Stimulated activated CD4-positive, alpha-beta T cell treated with anti-CD3 and anti-CD28 coated beads, Interleukin-4, amount 100 ng/mL, for 4 hours (primary cell): Measurements from ENCODE around the gene NTNG1.

Experiments used
- DNase-seq, 2 experiments: peaks; one replicate each; pipeline ENCODE4 v3.0.0-alpha.2; 2020

Gene NTNG1

DNA sequence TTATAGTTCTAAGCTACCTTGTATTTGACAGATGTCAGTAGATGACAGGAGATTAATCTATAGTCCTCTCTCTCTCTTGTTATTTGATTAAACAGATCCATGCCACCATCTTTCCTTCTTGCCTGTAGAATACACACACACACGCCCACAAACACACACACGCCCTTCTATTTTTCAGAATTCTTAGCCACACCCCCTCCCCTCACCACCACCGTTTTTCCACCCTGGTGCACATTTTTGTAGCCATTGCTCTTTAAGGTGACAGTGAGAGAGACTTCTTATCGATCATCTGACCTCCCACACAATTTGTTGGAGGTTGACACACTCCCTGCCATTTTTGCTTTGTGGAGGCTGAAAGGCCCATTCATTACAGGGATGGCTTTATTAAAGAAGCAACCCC is 123.2 kb downstream of the NTNG1 start:
- no peak for DNase-seq

GRCh38 chr1:107264561-107264960 is 123.7 kb downstream of the NTNG1 start:
- no peak for DNase-seq

DNA sequence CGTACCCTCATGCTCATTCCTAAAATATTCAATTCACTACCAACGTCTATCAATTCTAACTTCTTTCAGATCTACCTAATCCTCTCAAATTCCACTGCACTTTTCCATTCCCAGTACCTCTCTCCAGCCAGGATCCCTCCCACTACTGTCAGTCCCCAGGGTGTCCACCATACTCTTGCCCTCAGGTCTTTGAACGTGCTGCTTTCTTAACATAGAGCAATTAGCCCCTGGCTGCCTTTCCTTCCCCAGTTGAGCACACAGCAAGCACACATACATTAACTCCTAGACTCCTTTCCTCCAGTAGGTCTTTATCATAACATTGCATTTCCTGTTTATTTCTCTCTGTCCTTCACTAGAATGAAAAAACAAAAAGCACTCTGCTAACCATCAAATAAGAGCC is 126.7 kb downstream of the NTNG1 start:
- no peak for DNase-seq

DNA sequence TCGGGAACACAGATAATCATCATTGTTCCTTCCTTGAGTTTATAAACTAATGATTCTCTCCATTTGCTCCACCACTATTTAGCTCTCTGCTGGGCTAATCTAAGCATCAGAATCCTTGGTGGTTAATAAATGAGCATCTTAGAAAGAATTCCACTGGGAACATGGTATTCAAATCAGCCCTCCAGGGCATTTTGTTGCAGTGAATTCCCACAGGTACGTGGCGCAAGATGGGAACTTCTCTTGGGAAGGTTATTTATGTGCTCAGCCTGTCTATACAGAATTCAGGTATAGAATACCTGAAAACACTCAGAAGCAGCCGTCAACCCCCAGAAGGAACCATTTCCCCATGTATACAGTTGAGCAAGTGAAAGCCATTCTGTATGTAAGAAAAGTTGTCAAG is 131.5 kb downstream of the NTNG1 start:
- DNase-seq: no peak

DNA sequence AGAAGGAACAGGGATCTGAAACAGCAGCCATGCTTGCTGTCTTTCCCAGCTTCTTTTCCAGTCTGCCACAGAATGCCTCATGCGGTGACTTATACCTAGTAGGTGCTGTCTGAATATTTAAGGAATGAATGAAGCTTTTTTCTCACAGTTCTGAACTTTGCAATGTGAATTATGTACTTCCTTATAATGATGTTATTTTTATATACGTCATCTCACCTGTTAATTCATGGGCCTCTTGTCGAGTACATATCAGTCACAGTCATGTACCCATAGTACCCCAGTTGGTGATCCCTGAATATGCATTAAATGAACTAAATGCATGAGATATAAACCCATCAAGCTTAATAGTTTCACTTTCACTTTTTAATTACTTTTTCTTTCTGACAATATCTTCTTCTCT is 132.7 kb downstream of the NTNG1 start:
- DNase-seq: no peak

DNA sequence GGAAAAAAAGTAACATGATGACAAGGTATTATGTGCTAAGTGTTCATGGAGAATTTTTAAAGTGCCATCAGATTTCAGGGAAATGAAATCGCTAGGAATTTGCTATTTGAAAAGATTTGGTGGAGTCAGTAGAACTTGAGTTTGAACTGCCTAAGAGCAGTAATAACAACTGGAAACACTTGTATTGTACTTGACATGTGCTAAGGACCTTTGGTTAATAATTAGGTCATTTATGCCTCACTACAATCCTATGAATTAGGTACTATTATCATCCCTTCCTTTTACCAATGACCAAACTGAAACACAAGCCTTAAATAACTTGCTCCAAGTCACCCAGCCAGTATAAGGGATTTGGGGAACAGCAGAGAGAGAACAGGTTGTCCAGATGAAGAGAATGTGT is 133.4 kb downstream of the NTNG1 start:
- no peak for DNase-seq

GRCh38 chr1:107276247-107276646 is 135.4 kb downstream of the NTNG1 start:
- DNase-seq: no peak

GRCh38 chr1:107277022-107277421 is 136.2 kb downstream of the NTNG1 start:
- DNase-seq: no peak

DNA sequence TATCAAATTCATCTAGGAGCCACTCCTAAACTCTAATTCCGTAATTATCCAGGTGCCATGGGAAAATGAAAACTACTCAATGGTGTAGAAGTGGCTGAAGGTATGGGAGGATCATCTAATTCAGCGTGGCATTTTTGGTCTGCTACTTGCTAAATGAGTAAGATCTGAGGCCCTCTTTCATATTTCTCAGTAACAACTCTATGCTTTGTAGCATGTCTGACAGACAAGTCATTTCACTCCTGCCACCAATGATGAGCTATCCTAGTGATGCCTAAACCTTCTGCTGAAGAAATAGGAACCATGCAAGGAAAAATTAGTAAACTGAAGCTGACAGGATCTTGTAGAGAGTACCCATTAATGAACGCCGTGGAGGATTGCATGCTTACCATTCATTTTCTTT is 145.3 kb downstream of the NTNG1 start:
- no peak for DNase-seq

- DNase-seq: no peak
These were observed 151.1 kb downstream of the NTNG1 start for GRCh38 chr1:107291987-107292386.

GRCh38 chr1:107293901-107294613 is 153.2 kb downstream of the NTNG1 start:
- DNase-seq: no peak

GRCh38 chr1:107294686-107295085 is 153.8 kb downstream of the NTNG1 start:
- no peak for DNase-seq

- no peak for DNase-seq
These were observed 156.8 kb downstream of the NTNG1 start for GRCh38 chr1:107297681-107298080.

- no peak for DNase-seq
These were observed 157.7 kb downstream of the NTNG1 start for GRCh38 chr1:107298526-107298925.

- DNase-seq: no peak
These were observed 158.7 kb downstream of the NTNG1 start for GRCh38 chr1:107299521-107299920.

DNA sequence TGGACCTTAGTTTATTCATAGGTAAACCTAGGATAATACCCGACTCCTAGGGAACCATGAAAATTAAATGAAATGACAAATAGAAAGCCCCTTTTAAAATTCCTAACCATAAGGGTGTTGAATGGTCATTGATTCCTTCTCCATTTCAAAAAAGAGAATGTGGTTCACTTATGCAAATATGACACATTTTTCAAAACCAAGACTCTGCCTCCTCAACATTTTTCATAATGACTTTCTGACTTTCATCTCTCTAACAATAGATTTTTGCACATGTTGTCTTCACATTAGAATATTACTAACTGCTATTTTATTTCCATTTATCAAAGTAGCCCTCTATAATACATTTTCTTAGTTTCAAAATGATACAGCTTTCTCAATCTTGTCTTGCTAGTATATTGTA is 169.1 kb downstream of the NTNG1 start:
- no peak for DNase-seq

DNA sequence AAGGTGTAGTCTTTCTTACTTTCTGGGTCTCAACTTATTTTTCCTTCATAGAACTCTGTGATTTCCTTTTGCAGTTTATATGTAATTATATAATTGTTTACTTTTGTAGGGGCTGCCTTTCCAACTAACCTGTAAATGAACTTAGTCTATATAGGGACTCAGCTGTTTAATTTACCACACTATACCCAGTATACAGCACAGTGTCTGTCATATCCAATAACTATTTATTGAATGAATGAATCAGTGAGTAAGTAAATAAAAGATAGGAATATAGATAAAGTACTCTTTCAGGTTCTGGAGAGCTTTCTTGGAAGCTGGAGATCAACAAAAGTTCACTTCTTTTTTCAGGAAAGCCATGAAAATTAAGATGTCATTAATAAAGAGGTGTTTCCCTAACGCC is 174.8 kb downstream of the NTNG1 start:
- no peak for DNase-seq

DNA sequence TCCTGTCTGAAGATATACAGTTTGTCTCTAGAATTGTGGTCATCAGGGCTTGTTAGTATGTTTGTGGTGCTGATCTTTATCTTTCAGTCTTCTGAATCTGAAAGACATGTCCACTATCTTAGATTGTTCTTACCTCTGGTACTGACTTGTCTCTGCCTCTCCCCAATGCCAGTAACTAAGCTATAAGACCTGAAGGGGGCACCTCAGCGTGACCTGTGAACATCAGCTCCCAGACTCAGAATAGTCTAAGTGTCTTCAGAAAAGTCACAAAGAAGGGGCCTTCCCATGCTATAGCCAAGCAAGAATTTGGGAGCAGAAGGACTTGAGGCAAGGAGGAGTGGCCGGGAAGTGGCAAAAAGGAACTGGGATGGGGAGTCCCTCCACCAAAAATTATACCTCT is 178.1 kb downstream of the NTNG1 start:
- DNase-seq: no peak

DNA sequence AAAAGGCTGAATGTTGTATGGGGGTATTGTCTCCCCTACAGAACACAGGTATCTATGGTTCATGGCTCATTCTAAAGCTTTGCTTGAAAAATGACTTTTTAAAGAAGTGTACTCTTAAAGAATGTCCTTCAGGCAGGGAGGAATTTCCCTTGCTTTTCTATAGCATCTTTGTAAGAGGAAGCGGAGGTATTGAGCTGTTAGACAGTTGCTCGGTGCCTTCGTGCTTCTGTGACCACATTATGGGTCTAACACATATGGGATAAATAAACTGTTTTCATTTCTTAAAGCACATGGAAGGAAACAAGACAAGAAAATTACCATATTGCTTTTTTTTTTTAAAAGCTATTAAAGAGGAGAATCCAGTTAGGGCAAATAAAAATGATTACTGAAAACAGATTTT is 182.9 kb downstream of the NTNG1 start:
- no peak for DNase-seq

- DNase-seq: no peak
These were observed 186.1 kb downstream of the NTNG1 start for GRCh38 chr1:107326824-107327445.

GRCh38 chr1:107327446-107327845 is 186.6 kb downstream of the NTNG1 start:
- DNase-seq: no peak

DNA sequence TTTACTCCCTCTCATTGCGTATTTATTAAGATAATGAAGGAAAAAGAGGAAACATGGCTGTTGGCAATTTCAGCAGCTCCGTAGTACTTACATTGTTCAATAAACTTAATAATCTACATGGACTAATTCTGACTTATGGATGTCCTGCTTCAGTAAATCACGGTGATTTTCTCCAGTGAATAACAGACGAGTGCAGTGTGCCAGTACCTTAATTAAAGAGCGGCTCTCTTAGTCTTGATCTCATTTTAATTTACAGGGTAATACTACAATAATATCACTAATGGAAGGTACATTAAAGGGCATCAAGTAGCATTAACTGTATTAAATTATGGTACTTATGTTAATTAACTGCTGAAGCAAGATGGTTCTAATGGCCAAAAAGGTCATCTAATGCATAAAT is 187.2 kb downstream of the NTNG1 start:
- DNase-seq: no peak

DNA sequence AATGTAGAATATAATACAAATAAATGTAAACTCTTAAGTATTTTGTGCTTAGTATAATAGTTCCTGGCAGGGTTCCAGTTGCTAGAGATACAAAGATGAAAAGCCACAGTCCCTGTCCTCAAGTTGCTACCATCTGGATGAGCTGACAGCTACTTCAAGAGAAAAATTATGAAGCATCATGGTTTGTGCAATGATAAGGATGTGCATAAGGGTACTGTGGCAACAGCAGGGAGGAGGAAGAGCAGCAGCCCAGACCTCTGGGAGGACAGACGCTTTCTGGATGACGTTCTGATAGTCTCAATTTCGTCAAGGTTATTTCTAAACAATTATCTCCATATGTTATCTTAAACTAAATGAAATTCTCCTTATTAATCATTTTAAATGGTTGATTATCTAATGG is 198.9 kb downstream of the NTNG1 start:
- DNase-seq: no peak

DNA sequence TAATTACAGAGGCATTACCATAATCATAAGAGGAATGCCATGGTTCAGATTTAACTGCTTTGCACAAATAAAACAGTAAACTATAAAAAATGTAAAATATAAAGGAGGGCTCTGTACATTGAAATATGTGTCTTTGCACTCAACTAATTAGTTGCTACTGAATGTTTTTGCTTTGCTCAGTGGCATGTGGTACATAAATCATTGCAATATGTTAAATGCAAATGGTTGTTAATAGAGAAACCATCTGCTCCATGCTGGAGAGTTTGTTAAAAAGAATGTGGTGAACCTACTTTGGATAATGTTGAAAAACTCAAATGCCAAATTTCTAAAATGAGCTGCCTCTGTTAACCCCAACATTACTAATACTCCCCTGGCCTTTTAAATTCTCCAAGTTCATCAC is 201.5 kb downstream of the NTNG1 start:
- DNase-seq: no peak

DNA sequence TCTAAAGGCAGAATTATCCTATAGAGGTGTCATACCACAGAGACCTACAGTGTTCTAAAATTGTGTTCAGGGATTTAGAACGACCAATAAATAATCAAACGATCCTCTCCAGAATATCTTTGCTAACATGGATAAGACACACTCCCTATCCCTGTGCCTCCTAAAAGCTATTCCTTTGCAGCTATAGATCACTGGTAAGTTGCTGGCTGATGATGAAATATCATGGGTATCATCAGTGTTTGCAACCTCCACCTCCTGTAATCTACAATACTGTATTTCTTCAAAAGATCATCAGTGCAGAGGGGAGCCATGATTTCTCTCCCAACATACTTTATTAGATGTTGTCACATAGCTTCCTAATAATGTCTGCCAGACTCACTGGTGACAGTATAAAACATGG is 201.9 kb downstream of the NTNG1 start:
- DNase-seq: no peak
